HEK293 (cell line): ENCODE measurements around the gene FRMD4A.
"Not testable (repeated sequence)": the region's sequence is repeated elsewhere in the genome, so short reads cannot be mapped to it uniquely, and the experiment has no call there.

Experiments
- CTCF ChIA-PET: fragments of 350-600 bp; formaldehyde crosslinking; extraction: SDS; loops from one replicate; lab custom pipeline; 2021; ENCODE audit warnings: antibody characterized with exemption; lab: Yijun Ruan, JAX
- POLR2A ChIA-PET: fragments of 300-600 bp; formaldehyde crosslinking; extraction: SDS; loops from one replicate; lab custom pipeline; 2020; ENCODE audit warnings: antibody characterized with exemption, inconsistent platforms; lab: Yijun Ruan, JAX
- H3K27ac ChIP-seq: fragments of 200-500 bp; sonication (Bioruptor generic); 2 replicates; pipeline ENCODE4 v1.5.1; 2014; ENCODE audit warnings: low read depth, low read length, control low read depth, inconsistent platforms; ENCODE audit errors: extremely low read depth
- H3K36me3 ChIP-seq, 2 experiments: fragments of 200-500 bp in 1 of 2; sonication (Bioruptor generic) in 1 of 2; 1 replicate in 1 of 2; 2 replicates in 1 of 2; pipeline ENCODE4 v1.5.1; 2014 to 2017; ENCODE audit warnings: inconsistent platforms in 2 of 2, low read length in 2 of 2; ENCODE audit not compliant: control insufficient read depth in 2 of 2, insufficient read depth in 1 of 2
- H3K4me1 ChIP-seq: fragments of 200-500 bp; sonication (Bioruptor generic); 2 replicates; pipeline ENCODE4 v1.5.1; 2014; ENCODE audit warnings: mild to moderate bottlenecking, low read length, inconsistent platforms; ENCODE audit not compliant: control insufficient read depth, insufficient read depth
- H3K4me3 ChIP-seq: 2 replicates; pipeline ENCODE4 v1.5.1; 2011; ENCODE audit warnings: low read depth, mild to moderate bottlenecking, control low read depth, low read length, moderate library complexity
- H3K9me3 ChIP-seq: fragments of 200-500 bp; sonication (Bioruptor generic); 2 replicates; pipeline ENCODE4 v1.5.1; 2014; ENCODE audit warnings: low read depth, low read length, inconsistent platforms; ENCODE audit not compliant: control insufficient read depth, insufficient read depth
- KLF1 ChIP-seq: fragments of 450-650 bp; formaldehyde crosslinking; IDR thresholded peaks from 2 replicates; pipeline ENCODE4 v1.5.1; 2016; ENCODE audit warnings: missing biosample characterization, missing genetic modification characterization
- RBAK ChIP-seq: fragments of 450-650 bp; formaldehyde crosslinking; IDR thresholded peaks from 2 replicates; pipeline ENCODE4 v1.5.1; 2016; ENCODE audit warnings: missing biosample characterization, missing genetic modification characterization
- SP2 ChIP-seq: fragments of 450-650 bp; formaldehyde crosslinking; IDR thresholded peaks from 2 replicates; pipeline ENCODE4 v1.5.1; 2016; ENCODE audit warnings: missing biosample characterization, missing genetic modification characterization
- ZFP3 ChIP-seq: fragments of 450-650 bp; formaldehyde crosslinking; IDR thresholded peaks from 2 replicates; pipeline ENCODE4 v1.5.1; 2016; ENCODE audit warnings: low read depth, missing biosample characterization, missing genetic modification characterization
- ZNF140 ChIP-seq: fragments of 450-650 bp; formaldehyde crosslinking; IDR thresholded peaks from 2 replicates; pipeline ENCODE4 v1.5.1; 2016; ENCODE audit warnings: missing biosample characterization, missing genetic modification characterization
- ZNF155 ChIP-seq: fragments of 450-650 bp; formaldehyde crosslinking; IDR thresholded peaks from 2 replicates; pipeline ENCODE4 v1.5.1; 2016; ENCODE audit warnings: missing biosample characterization, missing genetic modification characterization
- ZNF175 ChIP-seq: fragments of 450-650 bp; formaldehyde crosslinking; IDR thresholded peaks from 2 replicates; pipeline ENCODE4 v1.5.1; 2016; ENCODE audit warnings: missing biosample characterization, missing genetic modification characterization
- ZNF221 ChIP-seq: fragments of 450-650 bp; formaldehyde crosslinking; IDR thresholded peaks from 2 replicates; pipeline ENCODE4 v1.5.1; 2017; ENCODE audit warnings: missing biosample characterization, missing genetic modification characterization, borderline replicate concordance
- ZNF266 ChIP-seq: fragments of 450-650 bp; formaldehyde crosslinking; IDR thresholded peaks from 2 replicates; pipeline ENCODE4 v1.5.1; 2016; ENCODE audit warnings: missing biosample characterization, missing genetic modification characterization, low read depth
- ZNF350 ChIP-seq: fragments of 450-650 bp; formaldehyde crosslinking; IDR thresholded peaks from 2 replicates; pipeline ENCODE4 v1.5.0; 2017; ENCODE audit warnings: missing biosample characterization, mild to moderate bottlenecking, missing genetic modification characterization
- ZNF394 ChIP-seq: fragments of 450-650 bp; formaldehyde crosslinking; IDR thresholded peaks from 2 replicates; pipeline ENCODE4 v1.5.1; 2016; ENCODE audit warnings: missing biosample characterization, missing genetic modification characterization, mild to moderate bottlenecking, moderate library complexity, borderline replicate concordance
- ZNF423 ChIP-seq: fragments of 450-650 bp; formaldehyde crosslinking; IDR thresholded peaks from 2 replicates; pipeline ENCODE4 v1.5.1; 2016; ENCODE audit warnings: missing biosample characterization, missing genetic modification characterization
- ZNF426 ChIP-seq: fragments of 450-650 bp; formaldehyde crosslinking; IDR thresholded peaks from 2 replicates; pipeline ENCODE4 v1.5.1; 2017; ENCODE audit warnings: missing biosample characterization, missing genetic modification characterization, mild to moderate bottlenecking, inconsistent platforms, moderate library complexity
- ZNF433 ChIP-seq: fragments of 450-650 bp; formaldehyde crosslinking; IDR thresholded peaks from 2 replicates; pipeline ENCODE4 v1.5.1; 2016; ENCODE audit warnings: missing biosample characterization, missing genetic modification characterization, low read depth
- ZNF555 ChIP-seq: fragments of 450-650 bp; formaldehyde crosslinking; conservative IDR thresholded peaks from 2 replicates; pipeline ENCODE4 v1.5.1; 2017; ENCODE audit warnings: missing biosample characterization, mild to moderate bottlenecking, missing genetic modification characterization, inconsistent platforms
- ZNF585B ChIP-seq: fragments of 450-650 bp; formaldehyde crosslinking; IDR thresholded peaks from 2 replicates; pipeline ENCODE4 v1.5.1; 2016; ENCODE audit warnings: missing biosample characterization, missing genetic modification characterization
- ZNF623 ChIP-seq: fragments of 450-650 bp; formaldehyde crosslinking; IDR thresholded peaks from 2 replicates; pipeline ENCODE4 v1.5.1; 2016; ENCODE audit warnings: missing biosample characterization, missing genetic modification characterization
- ZNF654 ChIP-seq: fragments of 450-650 bp; formaldehyde crosslinking; IDR thresholded peaks from 2 replicates; pipeline ENCODE4 v1.5.1; 2016; ENCODE audit warnings: low read depth, missing biosample characterization, missing genetic modification characterization
- ZNF660 ChIP-seq: fragments of 450-650 bp; IDR thresholded peaks from 2 replicates; pipeline ENCODE4 v1.5.1; 2018; ENCODE audit warnings: missing biosample characterization, mild to moderate bottlenecking, missing genetic modification characterization
- ZNF76 ChIP-seq: fragments of 450-650 bp; formaldehyde crosslinking; IDR thresholded peaks from 2 replicates; pipeline ENCODE4; 2016; ENCODE audit warnings: low read depth, missing biosample characterization, missing genetic modification characterization, borderline replicate concordance
- ZNF777 ChIP-seq: fragments of 450-650 bp; formaldehyde crosslinking; IDR thresholded peaks from 2 replicates; pipeline ENCODE4 v1.5.1; 2017; ENCODE audit warnings: missing biosample characterization, missing genetic modification characterization, borderline replicate concordance
- ZNF785 ChIP-seq: fragments of 450-650 bp; formaldehyde crosslinking; IDR thresholded peaks from 2 replicates; pipeline ENCODE4 v1.5.1; 2016; ENCODE audit warnings: missing biosample characterization, missing genetic modification characterization
- TF ChIP-seq, protein P1 (sequence below): fragments of 450-650 bp; formaldehyde crosslinking; conservative IDR thresholded peaks from 2 replicates; pipeline ENCODE4 v1.5.1; 2016; ENCODE audit warnings: low read depth, missing biosample characterization, missing genetic modification characterization
- TF ChIP-seq, protein P2 (sequence below): fragments of 450-650 bp; formaldehyde crosslinking; IDR thresholded peaks from 2 replicates; pipeline ENCODE4 v1.5.1; 2016; ENCODE audit warnings: missing biosample characterization, missing genetic modification characterization
- TF ChIP-seq, protein P3 (sequence below): fragments of 450-650 bp; formaldehyde crosslinking; IDR thresholded peaks from 2 replicates; pipeline ENCODE4 v1.5.1; 2017; ENCODE audit warnings: missing biosample characterization, missing genetic modification characterization
- TF ChIP-seq, protein P4 (sequence below): fragments of 450-650 bp; formaldehyde crosslinking; IDR thresholded peaks from 2 replicates; pipeline ENCODE4 v1.5.1; 2017; ENCODE audit warnings: missing biosample characterization, missing genetic modification characterization

FRMD4A gene

DNA sequence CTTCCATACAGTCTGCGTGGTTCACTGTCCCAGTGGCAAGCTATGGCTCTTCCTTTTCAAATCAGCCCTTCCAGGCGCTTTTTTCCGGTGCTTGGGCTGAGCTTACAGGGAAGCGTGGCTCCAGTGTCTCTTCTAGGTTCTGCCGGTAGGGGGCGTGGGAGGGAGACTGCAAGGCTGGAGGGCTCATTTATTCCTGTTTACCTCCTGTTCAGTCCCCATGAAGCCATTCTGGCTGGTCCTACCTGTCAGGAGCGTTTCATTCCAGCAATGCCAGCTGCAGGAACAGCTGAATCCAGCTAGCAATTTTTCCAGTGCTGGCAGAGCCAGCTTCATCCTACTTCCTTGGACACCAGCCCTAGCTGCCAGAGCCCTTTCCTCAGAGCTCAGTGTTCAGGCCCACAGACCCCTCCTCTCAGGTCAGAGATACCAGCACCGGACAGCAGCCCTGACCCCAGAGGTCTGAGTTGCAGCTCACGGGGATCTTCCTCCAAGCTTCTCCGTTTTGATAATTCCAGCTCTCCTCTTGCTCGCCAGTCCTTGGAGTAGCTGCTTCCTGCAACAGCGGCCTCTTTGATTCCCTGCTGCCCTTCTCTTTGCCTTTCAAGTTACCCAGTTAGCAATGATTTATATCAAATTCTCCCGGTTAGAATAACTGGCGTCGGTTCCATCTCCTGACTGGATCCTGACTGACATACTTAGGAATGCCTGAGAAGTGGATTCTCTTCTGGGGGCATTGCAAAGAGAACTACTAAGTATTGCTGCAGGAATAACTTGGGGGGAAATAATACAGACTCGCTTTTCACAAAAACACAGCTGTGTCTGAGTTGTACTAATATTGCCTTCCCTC, 129.8 kb downstream of the FRMD4A start:
- POLR2A ChIA-PET: no interaction called here

DNA sequence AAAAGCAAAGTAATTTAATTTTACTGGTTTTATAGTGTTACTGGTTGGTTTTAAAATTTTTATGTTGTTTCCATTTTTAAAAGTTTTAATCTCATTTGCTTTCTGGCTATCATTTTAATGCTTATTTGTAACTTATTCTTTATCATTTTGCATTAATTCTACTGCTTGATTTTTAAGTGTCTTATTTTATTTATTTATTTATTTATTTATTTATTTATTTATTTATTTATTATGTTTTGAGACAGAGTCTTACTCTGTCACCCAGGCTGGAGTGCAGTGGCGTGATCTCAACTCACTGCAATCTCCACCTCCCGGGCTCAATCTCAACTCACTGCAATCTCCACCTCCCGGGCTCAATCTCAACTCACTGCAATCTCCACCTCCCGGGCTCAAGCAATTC, 131.6 kb downstream of the FRMD4A start:
- H3K4me3 ChIP-seq, H3K4me1 ChIP-seq, H3K27ac ChIP-seq, POLR2A ChIA-PET, H3K9me3 ChIP-seq, H3K36me3 ChIP-seq: not testable (repeated sequence)
- CTCF ChIA-PET: interaction anchor here (0.5 to 8.1 kb wide), 12 partner anchors 9 to 843 kb away, joined by 3 to 115 read pairs (median 5); no protein-coding TSS in a partner anchor
- TF ChIP-seq, protein P1, sequence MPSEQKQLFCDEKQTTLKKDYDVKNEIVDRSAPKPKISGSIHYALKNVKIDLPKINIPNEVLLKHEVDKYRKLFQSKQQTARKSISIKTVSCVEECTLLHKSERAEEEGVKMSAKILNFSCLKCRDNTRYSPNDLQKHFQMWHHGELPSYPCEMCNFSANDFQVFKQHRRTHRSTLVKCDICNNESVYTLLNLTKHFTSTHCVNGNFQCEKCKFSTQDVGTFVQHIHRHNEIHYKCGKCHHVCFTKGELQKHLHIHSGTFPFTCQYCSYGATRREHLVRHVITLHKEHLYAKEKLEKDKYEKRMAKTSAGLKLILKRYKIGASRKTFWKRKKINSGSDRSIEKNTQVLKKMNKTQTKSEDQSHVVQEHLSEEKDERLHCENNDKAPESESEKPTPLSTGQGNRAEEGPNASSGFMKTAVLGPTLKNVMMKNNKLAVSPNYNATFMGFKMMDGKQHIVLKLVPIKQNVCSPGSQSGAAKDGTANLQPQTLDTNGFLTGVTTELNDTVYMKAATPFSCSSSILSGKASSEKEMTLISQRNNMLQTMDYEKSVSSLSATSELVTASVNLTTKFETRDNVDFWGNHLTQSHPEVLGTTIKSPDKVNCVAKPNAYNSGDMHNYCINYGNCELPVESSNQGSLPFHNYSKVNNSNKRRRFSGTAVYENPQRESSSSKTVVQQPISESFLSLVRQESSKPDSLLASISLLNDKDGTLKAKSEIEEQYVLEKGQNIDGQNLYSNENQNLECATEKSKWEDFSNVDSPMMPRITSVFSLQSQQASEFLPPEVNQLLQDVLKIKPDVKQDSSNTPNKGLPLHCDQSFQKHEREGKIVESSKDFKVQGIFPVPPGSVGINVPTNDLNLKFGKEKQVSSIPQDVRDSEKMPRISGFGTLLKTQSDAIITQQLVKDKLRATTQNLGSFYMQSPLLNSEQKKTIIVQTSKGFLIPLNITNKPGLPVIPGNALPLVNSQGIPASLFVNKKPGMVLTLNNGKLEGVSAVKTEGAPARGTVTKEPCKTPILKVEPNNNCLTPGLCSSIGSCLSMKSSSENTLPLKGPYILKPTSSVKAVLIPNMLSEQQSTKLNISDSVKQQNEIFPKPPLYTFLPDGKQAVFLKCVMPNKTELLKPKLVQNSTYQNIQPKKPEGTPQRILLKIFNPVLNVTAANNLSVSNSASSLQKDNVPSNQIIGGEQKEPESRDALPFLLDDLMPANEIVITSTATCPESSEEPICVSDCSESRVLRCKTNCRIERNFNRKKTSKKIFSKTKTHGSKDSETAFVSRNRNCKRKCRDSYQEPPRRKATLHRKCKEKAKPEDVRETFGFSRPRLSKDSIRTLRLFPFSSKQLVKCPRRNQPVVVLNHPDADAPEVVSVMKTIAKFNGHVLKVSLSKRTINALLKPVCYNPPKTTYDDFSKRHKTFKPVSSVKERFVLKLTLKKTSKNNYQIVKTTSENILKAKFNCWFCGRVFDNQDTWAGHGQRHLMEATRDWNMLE (tag by site-specific recombination): peak; percentile 68; the same call in 1 of the 2 replicates
- peak; percentile 53; the same call in 1 of the 2 replicates for TF ChIP-seq ZNF140 (tag by site-specific recombination)
- TF ChIP-seq ZNF394 (tag by site-specific recombination): peak; percentile 72; the same call in 1 of the 2 replicates
- peak; percentile 17 for TF ChIP-seq ZNF654
- TF ChIP-seq ZNF266 (tag by site-specific recombination): 0 out of 2 replicates have a peak, but pooled peaks have one; percentile 17
- TF ChIP-seq ZNF433 (tag by site-specific recombination): peak; percentile 49; the same call in 1 of the 2 replicates
- peak; percentile 49 for TF ChIP-seq ZNF426 (tag by site-specific recombination)
- TF ChIP-seq ZNF555 (tag by site-specific recombination): peak; percentile 53
- TF ChIP-seq ZFP3: 0 out of 2 replicates have a peak, but pooled peaks have one; percentile 20
- peak; percentile 33; the same call in 1 of the 2 replicates for TF ChIP-seq ZNF623

More for the DNA sequence above, 129.8 kb downstream of the FRMD4A start:
- no peaks in the 10 kb centered on the region for H3K4me1 ChIP-seq
- no peak for TF ChIP-seq ZNF350
- no peak for TF ChIP-seq ZNF585B (tag by site-specific recombination)
- TF ChIP-seq ZNF555 (tag by site-specific recombination): no peak
- TF ChIP-seq ZNF423 (tag by site-specific recombination): no peak
- TF ChIP-seq, protein P2, sequence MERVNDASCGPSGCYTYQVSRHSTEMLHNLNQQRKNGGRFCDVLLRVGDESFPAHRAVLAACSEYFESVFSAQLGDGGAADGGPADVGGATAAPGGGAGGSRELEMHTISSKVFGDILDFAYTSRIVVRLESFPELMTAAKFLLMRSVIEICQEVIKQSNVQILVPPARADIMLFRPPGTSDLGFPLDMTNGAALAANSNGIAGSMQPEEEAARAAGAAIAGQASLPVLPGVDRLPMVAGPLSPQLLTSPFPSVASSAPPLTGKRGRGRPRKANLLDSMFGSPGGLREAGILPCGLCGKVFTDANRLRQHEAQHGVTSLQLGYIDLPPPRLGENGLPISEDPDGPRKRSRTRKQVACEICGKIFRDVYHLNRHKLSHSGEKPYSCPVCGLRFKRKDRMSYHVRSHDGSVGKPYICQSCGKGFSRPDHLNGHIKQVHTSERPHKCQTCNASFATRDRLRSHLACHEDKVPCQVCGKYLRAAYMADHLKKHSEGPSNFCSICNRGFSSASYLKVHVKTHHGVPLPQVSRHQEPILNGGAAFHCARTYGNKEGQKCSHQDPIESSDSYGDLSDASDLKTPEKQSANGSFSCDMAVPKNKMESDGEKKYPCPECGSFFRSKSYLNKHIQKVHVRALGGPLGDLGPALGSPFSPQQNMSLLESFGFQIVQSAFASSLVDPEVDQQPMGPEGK (tag by site-specific recombination): no peak
- TF ChIP-seq ZNF785: no peak
- no peak for TF ChIP-seq RBAK (tag by site-specific recombination)
- TF ChIP-seq ZNF777 (tag by site-specific recombination): no peak
- no peak for TF ChIP-seq ZNF76
- TF ChIP-seq ZNF221 (tag by site-specific recombination): no peak
- no peak for TF ChIP-seq ZNF660 (tag by site-specific recombination)
- TF ChIP-seq, protein P3, sequence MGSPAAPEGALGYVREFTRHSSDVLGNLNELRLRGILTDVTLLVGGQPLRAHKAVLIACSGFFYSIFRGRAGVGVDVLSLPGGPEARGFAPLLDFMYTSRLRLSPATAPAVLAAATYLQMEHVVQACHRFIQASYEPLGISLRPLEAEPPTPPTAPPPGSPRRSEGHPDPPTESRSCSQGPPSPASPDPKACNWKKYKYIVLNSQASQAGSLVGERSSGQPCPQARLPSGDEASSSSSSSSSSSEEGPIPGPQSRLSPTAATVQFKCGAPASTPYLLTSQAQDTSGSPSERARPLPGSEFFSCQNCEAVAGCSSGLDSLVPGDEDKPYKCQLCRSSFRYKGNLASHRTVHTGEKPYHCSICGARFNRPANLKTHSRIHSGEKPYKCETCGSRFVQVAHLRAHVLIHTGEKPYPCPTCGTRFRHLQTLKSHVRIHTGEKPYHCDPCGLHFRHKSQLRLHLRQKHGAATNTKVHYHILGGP (tag by site-specific recombination): no peak
- TF ChIP-seq SP2 (tag by site-specific recombination): no peak
- no peak for TF ChIP-seq ZNF155 (tag by site-specific recombination)
- TF ChIP-seq ZNF175: no peak
- TF ChIP-seq KLF1 (tag by site-specific recombination): no peak
- TF ChIP-seq, protein P4, sequence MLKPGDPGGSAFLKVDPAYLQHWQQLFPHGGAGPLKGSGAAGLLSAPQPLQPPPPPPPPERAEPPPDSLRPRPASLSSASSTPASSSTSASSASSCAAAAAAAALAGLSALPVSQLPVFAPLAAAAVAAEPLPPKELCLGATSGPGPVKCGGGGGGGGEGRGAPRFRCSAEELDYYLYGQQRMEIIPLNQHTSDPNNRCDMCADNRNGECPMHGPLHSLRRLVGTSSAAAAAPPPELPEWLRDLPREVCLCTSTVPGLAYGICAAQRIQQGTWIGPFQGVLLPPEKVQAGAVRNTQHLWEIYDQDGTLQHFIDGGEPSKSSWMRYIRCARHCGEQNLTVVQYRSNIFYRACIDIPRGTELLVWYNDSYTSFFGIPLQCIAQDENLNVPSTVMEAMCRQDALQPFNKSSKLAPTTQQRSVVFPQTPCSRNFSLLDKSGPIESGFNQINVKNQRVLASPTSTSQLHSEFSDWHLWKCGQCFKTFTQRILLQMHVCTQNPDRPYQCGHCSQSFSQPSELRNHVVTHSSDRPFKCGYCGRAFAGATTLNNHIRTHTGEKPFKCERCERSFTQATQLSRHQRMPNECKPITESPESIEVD: no peak
- TF ChIP-seq, all 188 proteins: peak for 0
- CTCF ChIA-PET: interaction anchor here (0.6 to 8.1 kb wide), 24 partner anchors 8 to 1667 kb away, joined by 3 to 115 read pairs (median 4); no protein-coding TSS in a partner anchor
- Histone ChIP-seq H3K9me3 (no peaks in the 10 kb centered on the region), H3K4me3 (no peak overlapping the region), H3K27ac (no peak overlapping the region), H3K36me3 (no peaks in the 10 kb centered on the region)
